IMR-90 (cell line): ENCODE results near the gene IER3. TPM values are rescaled to one million over a fixed set of nuclear protein-coding genes. Genes with fewer than 3 reads are reported as not detected.

Experiments used
- ATAC-seq: fragments of 200-7000 bp; cut with Tn5 transposase; 2 replicates; pipeline ENCODE4 v1.9.1; 2020; ENCODE audit warnings: low read depth, mild to moderate bottlenecking, moderate library complexity
- BruUV-seq: library from RNA; stranded (reverse); fragments of 400-500 nt; replicated peaks from 2 replicates; lab custom pipeline; 2021; lab: Mats Ljungman, UMichigan
- CTCF ChIA-PET: fragments of 300-600 bp; formaldehyde crosslinking; extraction: SDS; loops from one replicate; lab custom pipeline; 2021; ENCODE audit warnings: antibody characterized with exemption; lab: Yijun Ruan, JAX
- POLR2A ChIA-PET: fragments of 300-600 bp; sonication (Branson Sonifier 250); formaldehyde crosslinking; loops from one replicate; lab custom pipeline; 2022; ENCODE audit warnings: antibody characterized with exemption; ENCODE audit not compliant: unreplicated experiment; lab: Charles Lee
- DNase-seq: peaks from one replicate; pipeline ENCODE4 v3.0.0; 2013
- H2AFZ ChIP-seq: replicated peaks from 2 replicates; pipeline ENCODE3; 2013; ENCODE audit warnings: low read length, mild to moderate bottlenecking; ENCODE audit not compliant: poor library complexity
- H2AK5ac ChIP-seq: 2 replicates; pipeline ENCODE4 v1.6.1; 2013; ENCODE audit warnings: low read depth, low read length, inconsistent platforms
- H2AK9ac ChIP-seq: replicated peaks from 2 replicates; pipeline ENCODE3; 2013; ENCODE audit warnings: mild to moderate bottlenecking, low read depth, low read length, moderate library complexity; ENCODE audit not compliant: poor library complexity
- H2BK120ac ChIP-seq: 2 replicates; pipeline ENCODE4 v1.6.1; 2013; ENCODE audit warnings: low read depth, low read length, inconsistent platforms
- H2BK15ac ChIP-seq: 3 replicates; pipeline ENCODE4 v1.6.1; 2013; ENCODE audit warnings: low read depth, low read length, inconsistent platforms
- H2BK20ac ChIP-seq: 2 replicates; pipeline ENCODE4 v1.6.1; 2013; ENCODE audit warnings: low read depth, mild to moderate bottlenecking, inconsistent platforms, low read length, moderate library complexity
- H2BK5ac ChIP-seq: 2 replicates; pipeline ENCODE4 v1.6.1; 2013; ENCODE audit warnings: mild to moderate bottlenecking, low read depth, low read length, inconsistent platforms; ENCODE audit not compliant: poor library complexity, severe bottlenecking
- H3K14ac ChIP-seq: replicated peaks from 2 replicates; pipeline ENCODE4 v1.6.1; 2013; ENCODE audit warnings: low read depth, low read length, inconsistent platforms
- H3K18ac ChIP-seq: 2 replicates; pipeline ENCODE4 v1.6.1; 2013; ENCODE audit warnings: low read depth, low read length, control low read depth
- H3K23ac ChIP-seq: 2 replicates; pipeline ENCODE4 v1.6.1; 2013; ENCODE audit warnings: low read depth, low read length, inconsistent platforms
- H3K27ac ChIP-seq: 2 replicates; pipeline ENCODE4 v1.5.1; 2013; ENCODE audit warnings: mild to moderate bottlenecking, control low read depth, low read length; ENCODE audit not compliant: insufficient read depth
- H3K27me3 ChIP-seq: 2 replicates; pipeline ENCODE4 v1.6.1; 2013; ENCODE audit warnings: low read length; ENCODE audit not compliant: control insufficient read depth, insufficient read depth
- H3K36me3 ChIP-seq: 2 replicates; pipeline ENCODE4 v1.6.1; 2013; ENCODE audit warnings: low read length, mixed read lengths; ENCODE audit not compliant: control insufficient read depth, insufficient read depth
- H3K4ac ChIP-seq: 2 replicates; pipeline ENCODE4 v1.6.1; 2013; ENCODE audit warnings: low read depth, low read length, inconsistent platforms
- H3K4me1 ChIP-seq: 2 replicates; pipeline ENCODE4 v1.6.1; 2013; ENCODE audit warnings: low read length, mixed read lengths; ENCODE audit not compliant: control insufficient read depth, insufficient read depth
- H3K4me2 ChIP-seq: 2 replicates; pipeline ENCODE4 v1.6.1; 2013; ENCODE audit warnings: low read depth, mild to moderate bottlenecking, control low read depth, low read length, moderate library complexity
- H3K4me3 ChIP-seq: 2 replicates; pipeline ENCODE4 v1.5.1; 2013; ENCODE audit warnings: low read depth, mild to moderate bottlenecking, control low read depth, low read length, moderate library complexity; ENCODE audit not compliant: insufficient read depth
- H3K56ac ChIP-seq: 2 replicates; pipeline ENCODE4 v1.6.1; 2013; ENCODE audit warnings: low read length, inconsistent platforms; ENCODE audit not compliant: insufficient read depth; ENCODE audit errors: extremely low read depth
- H3K79me1 ChIP-seq, 2 experiments: 2 replicates each; pipeline ENCODE4 v1.6.1; 2013; ENCODE audit warnings: low read length in 2 of 2, inconsistent platforms in 1 of 2, low read depth in 1 of 2
- H3K9ac ChIP-seq: 2 replicates; pipeline ENCODE4 v1.6.1; 2013; ENCODE audit warnings: low read depth, low read length, control low read depth
- H3K9me1 ChIP-seq: 2 replicates; pipeline ENCODE4 v1.6.1; 2013; ENCODE audit warnings: low read length, inconsistent platforms; ENCODE audit not compliant: insufficient read depth
- H3K9me3 ChIP-seq: 2 replicates; pipeline ENCODE4 v1.6.1; 2013; ENCODE audit warnings: low read length; ENCODE audit not compliant: control insufficient read depth, insufficient read depth
- H4K20me1 ChIP-seq: 2 replicates; pipeline ENCODE4 v1.6.1; 2013; ENCODE audit warnings: low read length, inconsistent platforms; ENCODE audit not compliant: insufficient read depth
- H4K5ac ChIP-seq: 2 replicates; pipeline ENCODE4 v1.6.1; 2013; ENCODE audit warnings: mild to moderate bottlenecking, low read depth, low read length, control low read depth
- H4K8ac ChIP-seq, 2 experiments: 2 replicates each; pipeline ENCODE4 v1.6.1; 2013; ENCODE audit warnings: low read depth in 2 of 2, low read length in 2 of 2, control low read depth in 1 of 2, inconsistent platforms in 1 of 2
- H4K91ac ChIP-seq: 2 replicates; pipeline ENCODE4 v1.6.1; 2013; ENCODE audit warnings: low read depth, low read length, inconsistent platforms; ENCODE audit not compliant: insufficient read depth
- CEBPB ChIP-seq: IDR thresholded peaks from 2 replicates; pipeline ENCODE4 v1.6.1; 2012; ENCODE audit warnings: low read depth, low read length, improper control_type of control experiment
- CTCF ChIP-seq: conservative IDR thresholded peaks from 2 replicates; pipeline ENCODE4 v1.5.1; 2012; ENCODE audit warnings: mild to moderate bottlenecking, low read depth, low read length, improper control_type of control experiment
- MAZ ChIP-seq: IDR thresholded peaks from 2 replicates; pipeline ENCODE4 v1.6.1; 2012; ENCODE audit warnings: low read depth, mild to moderate bottlenecking, low read length, improper control_type of control experiment, moderate library complexity, borderline replicate concordance
- MXI1 ChIP-seq: IDR thresholded peaks from 2 replicates; pipeline ENCODE4 v1.6.1; 2012; ENCODE audit warnings: low read depth, mild to moderate bottlenecking, low read length, moderate library complexity, borderline replicate concordance
- POLR2A ChIP-seq: IDR thresholded peaks from 2 replicates; pipeline ENCODE4 v1.6.1; 2012; ENCODE audit warnings: mild to moderate bottlenecking, low read depth, low read length
- RAD21 ChIP-seq: IDR thresholded peaks from 2 replicates; pipeline ENCODE4 v1.6.1; 2012; ENCODE audit warnings: low read length, improper control_type of control experiment
- RFX5 ChIP-seq: IDR thresholded peaks from 2 replicates; pipeline ENCODE4 v1.8.0; 2012; ENCODE audit warnings: low read depth, mild to moderate bottlenecking, low read length, moderate library complexity
- SMC3 ChIP-seq: fragments of 150-350 bp; IDR thresholded peaks from 2 replicates; pipeline ENCODE4 v1.6.1; 2016; ENCODE audit warnings: low read depth, mild to moderate bottlenecking, antibody characterized with exemption, low read length, moderate library complexity
- WGBS, 2 experiments: methylation state at CpG; one replicate each; pipeline versions ENCODE4 v1.1.5 to v1.1.7; 2013; ENCODE audit warnings: missing lambda C conversion rate in 2 of 2; ENCODE audit not compliant: insufficient read length in 1 of 2; ENCODE audit errors: extremely low coverage in 2 of 2; 5-methylcytosine and 5-hydroxymethylcytosine counted together
- dilution Hi-C: fragments of 300-500 bp; cut with HindIII; formaldehyde crosslinking; loops from one replicate; pipeline ENCODE4 v1.14.3; 2018; ENCODE audit warnings: low sequenced_read_pairs; ENCODE audit not compliant: unreplicated experiment
- in situ Hi-C: fragments of 300-500 bp; cut with MboI; formaldehyde crosslinking; loops from 3 replicates; pipeline ENCODE4 v1.14.3; 2019; ENCODE audit warnings: low sequenced_read_pairs, inconsistent platforms, mixed read lengths
- intact Hi-C: fragments of 100-400 bp; cut with micrococcal nuclease; formaldehyde crosslinking; loops from 2 replicates; pipeline ENCODE4 v1.10.0; 2022
- polyA plus RNA-seq, 3 experiments: library from polyadenylated mRNA; depleted of rRNA; stranded (reverse); fragments of >200 nt; gene quantifications; 2 replicates each; pipeline ENCODE4 v1.2.3, GENCODE V29; 2012; ENCODE audit warnings: low replicate concordance in 1 of 3
- total RNA-seq: library from RNA; depleted of rRNA; stranded (reverse); fragments of >200 nt; gene quantifications from 2 replicates; pipeline ENCODE4 v1.2.3, GENCODE V29; 2012

Gene IER3
- total and polyA plus RNA-seq, 2 of the 4 experiments (the other 2 are of a cell fraction) = 38.4 to 159 TPM

GRCh38 chr6:30768634-30769087 lies 24.3 kb upstream of the IER3 start (continued):
- TF ChIP-seq SMC3 = no peak

- DNase-seq (no peak), ATAC-seq (no peak)
- Histone ChIP-seq H2BK20ac (peak overlapping the region; percentile 100; the same call in 1 of the 2 replicates), H3K4me3 (no peak overlapping the region), H4K91ac (peak overlapping the region; percentile 99), H3K27ac (peak overlapping the region; percentile 7; the same call in 1 of the 2 replicates), H2AK5ac (peak overlapping the region; percentile 99), H3K9me1 (peaks cover 26% of the 10 kb centered on the region), H3K14ac (peak overlapping the region; percentile 98), H2AK9ac (no peak overlapping the region), H3K23ac (no peak overlapping the region), H3K27me3 (no peaks in the 10 kb centered on the region), H2AFZ (no peak overlapping the region), H3K4me2 (no peak overlapping the region), H2BK15ac (peak overlapping the region; percentile 100; the same call in 1 of the 3 replicates), H2BK120ac (peak overlapping the region; percentile 96), H3K9me3 (no peaks in the 10 kb centered on the region), H3K18ac (no peak overlapping the region), H3K36me3 (no peaks in the 10 kb centered on the region), H3K4me1 (peaks cover 34% of the 10 kb centered on the region), H2BK5ac (peak overlapping the region; percentile 99), H3K4ac (peak overlapping the region; percentile 99), H3K9ac (no peak overlapping the region), H3K56ac (no peak overlapping the region), H4K5ac (no peak overlapping the region; the same call in 1 of the 2 replicates), H4K20me1 (no peaks in the 10 kb centered on the region), H3K79me1 (peaks cover 0 to 26% of the 10 kb centered on the region in 2 experiments; a peak in 3 of 4 replicates), H4K8ac (peak overlapping the region in 1 of 2 experiments; percentile 24; a peak in 2 of 4 replicates)
- no CpG with 5 or more reads among the region's 1 CpG for WGBS, 2 experiments
- in situ Hi-C loops = no loop called here
- CTCF ChIA-PET = no interaction called here
- intact Hi-C loops = loop anchor here (2.0 kb wide), 1 partner anchor 15 kb away; no protein-coding TSS in a partner anchor
- TF ChIP-seq MAZ (no peak), CEBPB (no peak), MXI1 (no peak), POLR2A (no peak), RFX5 (no peak), RAD21 (no peak), CTCF (no peak)
- POLR2A ChIA-PET = interaction anchor here (2.4 kb wide), 1 partner anchor 16 kb away, joined by 14 read pairs; no protein-coding TSS in a partner anchor
- dilution Hi-C loops = no loop called here
- no TSS peak for BruUV-seq
These were observed 23.6 kb upstream of the IER3 start for GRCh38 chr6:30767944-30768301.
